NCI-H748 (cell line): ENCODE results near the gene ZBTB8A.

ENCODE experiments used
- DNase-seq: peaks from one replicate; lab custom pipeline; 2025; ENCODE audit not compliant: unreplicated experiment; lab: John Stamatoyannopoulos, UW

The ZBTB8A gene

DNA sequence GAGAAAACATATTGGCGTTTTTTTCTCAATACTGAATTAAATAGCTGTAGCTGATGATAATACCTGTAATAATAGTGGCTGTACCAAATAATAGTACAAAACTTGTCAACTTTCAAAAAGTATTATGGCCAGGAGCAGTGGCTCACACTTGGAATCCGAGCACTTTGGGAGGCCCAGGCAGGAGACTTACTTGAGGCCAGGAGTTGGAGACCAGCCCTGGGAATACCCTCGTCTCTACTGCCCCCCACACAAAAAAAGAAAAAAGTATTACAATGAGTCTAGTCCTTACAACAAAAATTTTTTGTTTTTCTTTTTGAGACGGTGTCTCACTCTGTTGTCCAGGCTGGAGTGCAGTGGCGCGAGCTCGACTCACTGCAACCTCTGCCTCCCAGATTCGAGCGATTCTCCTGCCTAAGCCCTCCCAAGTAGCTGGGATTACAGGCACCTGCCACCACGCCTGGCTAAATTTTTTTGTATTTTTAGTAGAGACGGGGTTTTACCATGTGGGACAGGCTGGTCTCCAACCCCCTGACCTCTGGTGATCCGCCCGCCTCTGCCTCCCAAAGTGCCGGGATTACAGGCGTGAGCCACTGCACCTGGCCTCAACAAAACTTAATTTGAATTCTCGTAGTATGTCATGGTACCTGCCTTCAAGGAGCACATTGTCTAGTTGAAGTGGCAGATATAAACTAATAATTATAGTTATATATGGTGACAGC, 113.2 kb downstream of the ZBTB8A start:
- DNase-seq: no peak
